ENCODE data around the gene VDAC1. TPM values are rescaled to one million over a fixed set of nuclear protein-coding genes. Genes with fewer than 3 reads are reported as not detected.

The VDAC1 gene
- total and polyA plus RNA-seq, 10 of the 15 experiments (the other 5 are each of a cell fraction or from before 2014, with no cell fraction given): 245 to 488 (median 349) TPM

- TF ChIP-seq REST (IDR thresholded peaks at IDR 0.05; ENCODE audit: low read depth, low read length) (no peak), TARDBP (IDR thresholded peaks at IDR 0.05; ENCODE audit: borderline replicate concordance) (no peak)
Observed at GRCh38 chr5:134051305-134051704, 46.5 kb upstream of the VDAC1 start (continued).

DNA sequence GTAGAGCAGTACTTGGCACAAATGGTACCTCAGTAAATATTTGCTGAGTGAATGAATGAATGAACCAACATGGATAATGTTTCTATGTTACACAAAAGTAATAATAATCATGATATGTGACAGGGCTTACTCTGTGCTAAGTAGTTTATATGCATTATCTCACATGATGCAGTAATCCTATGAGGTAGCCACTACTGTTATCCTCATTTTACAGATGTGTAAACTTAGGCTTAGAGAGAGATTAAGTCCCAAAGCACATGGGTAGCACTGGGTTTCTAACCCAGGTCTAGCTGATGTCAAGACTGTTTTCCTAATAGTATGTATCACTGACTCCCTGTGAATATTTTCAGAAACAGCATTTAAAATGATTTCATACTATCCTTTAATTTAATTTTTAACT lies 44.1 kb upstream of the VDAC1 start:
- DNase-seq (ENCODE audit: low read depth, low spot score) (no peak), ATAC-seq (no peak), FAIRE-seq (no peak)
- no TSS peak for BruUV-seq (replicated peaks)
- peaks cover 7% of the 10 kb centered on the region for H3K4me1 ChIP-seq (ENCODE audit: control insufficient read depth, insufficient read depth, low read length)
- RAD21 ChIA-PET (ENCODE audit: unreplicated experiment): no interaction called here
- no peak overlapping the region for H3K27ac ChIP-seq (ENCODE audit: control insufficient read depth, insufficient read depth)
- POLR2A ChIA-PET: no interaction called here
- in situ Hi-C loops (cut with MboI) (no loop called here), intact Hi-C loops (cut with micrococcal nuclease; ENCODE audit: unreplicated experiment) (no loop called here)
- no peak overlapping the region for H3K4me2 ChIP-seq (ENCODE audit: control insufficient read depth, insufficient read depth)
- no peak overlapping the region for H3K4me3 ChIP-seq
- no peaks in the 10 kb centered on the region for H3K9me3 ChIP-seq (replicated peaks; ENCODE audit: control insufficient read depth, insufficient read depth, low read length)
- no peak overlapping the region for H2AFZ ChIP-seq (ENCODE audit: control insufficient read depth, low read depth, low read length)
- SMC1A ChIA-PET (ENCODE audit: uncharacterized antibody, unreplicated experiment): interaction anchor here (0.7 to 6.1 kb wide), 2 partner anchors 7 to 16 kb away, joined by 3 to 42 read pairs; no protein-coding TSS in a partner anchor
- CTCF ChIA-PET: interaction anchor here (1.0 to 1.4 kb wide), 2 partner anchors 9 to 92 kb away, joined by 4 to 5 read pairs; no protein-coding TSS in a partner anchor
- H3K36me3 ChIP-seq (ENCODE audit: control insufficient read depth in 2 of 2, insufficient read depth in 2 of 2, low read length in 1 of 2): no peaks in the 10 kb centered on the region
- no peaks in the 10 kb centered on the region for H3K79me2 ChIP-seq (ENCODE audit: control insufficient read depth, insufficient read depth, low read length)
- no peak overlapping the region for H3K9ac ChIP-seq (ENCODE audit: control insufficient read depth, insufficient read depth, low read length)
- TF ChIP-seq CHD2 (IDR thresholded peaks at IDR 0.05; ENCODE audit: borderline replicate concordance, low read depth, low read length) (no peak), ZNF687 (IDR thresholded peaks at IDR 0.05) (no peak), POLR2A (IDR thresholded peaks at IDR 0.05; ENCODE audit: low read depth, low read length) (no peak), SPI1 (IDR thresholded peaks at IDR 0.05; ENCODE audit: borderline replicate concordance, insufficient read depth, low read depth, low read length) (no peak), RFX5 (IDR thresholded peaks at IDR 0.05; ENCODE audit: low read depth, low read length) (no peak)
- TF ChIP-seq, protein P1, sequence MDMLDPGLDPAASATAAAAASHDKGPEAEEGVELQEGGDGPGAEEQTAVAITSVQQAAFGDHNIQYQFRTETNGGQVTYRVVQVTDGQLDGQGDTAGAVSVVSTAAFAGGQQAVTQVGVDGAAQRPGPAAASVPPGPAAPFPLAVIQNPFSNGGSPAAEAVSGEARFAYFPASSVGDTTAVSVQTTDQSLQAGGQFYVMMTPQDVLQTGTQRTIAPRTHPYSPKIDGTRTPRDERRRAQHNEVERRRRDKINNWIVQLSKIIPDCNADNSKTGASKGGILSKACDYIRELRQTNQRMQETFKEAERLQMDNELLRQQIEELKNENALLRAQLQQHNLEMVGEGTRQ (IDR thresholded peaks at IDR 0.05; ENCODE audit: borderline replicate concordance, low read depth, low read length): no peak
- no peaks in the 10 kb centered on the region for H3K27me3 ChIP-seq (replicated peaks in 1 of 2; ENCODE audit: control insufficient read depth in 2 of 2, insufficient read depth in 2 of 2, low read length in 1 of 2)
- no peaks in the 10 kb centered on the region for H4K20me1 ChIP-seq (ENCODE audit: control insufficient read depth, insufficient read depth)
